GM12891 (cell line): ENCODE measurements around the gene HOXB3.

Experiments used
- DNase-seq: peaks from one replicate; pipeline ENCODE4 v3.0.0; 2011; ENCODE audit warnings: low spot score; ENCODE audit not compliant: insufficient read length
- FAIRE-seq: peaks from 2 replicates; lab custom pipeline; 2011; peaks lifted over from hg19 to GRCh38; lab: Jason Lieb, UNC
- PAX5 ChIP-seq: IDR thresholded peaks from 2 replicates; pipeline ENCODE4 v1.6.1; 2011; ENCODE audit warnings: low read length, moderate library complexity, mild to moderate bottlenecking; ENCODE audit not compliant: insufficient read depth, severe bottlenecking
- POLR2A ChIP-seq: IDR thresholded peaks from 2 replicates; pipeline ENCODE4 v1.6.1; 2011; ENCODE audit warnings: low read depth, low read length, control low read depth
- POLR2AphosphoS5 ChIP-seq: IDR thresholded peaks from 2 replicates; pipeline ENCODE4 v1.6.1; 2011; ENCODE audit warnings: low read depth, low read length, control low read depth
- POU2F2 ChIP-seq: IDR thresholded peaks from 2 replicates; pipeline ENCODE4 v1.6.1; 2011; ENCODE audit warnings: low read depth, mild to moderate bottlenecking, control low read depth, low read length, moderate library complexity
- SPI1 ChIP-seq: IDR thresholded peaks from 2 replicates; pipeline ENCODE4 v1.6.1; 2011; ENCODE audit warnings: low read depth, low read length, control low read depth
- TAF1 ChIP-seq: IDR thresholded peaks from 2 replicates; pipeline ENCODE4 v1.6.1; 2011; ENCODE audit warnings: low read depth, low read length, control low read depth

The HOXB3 gene

GRCh38 chr17:48606892-48607614, 17.0 kb upstream of the HOXB3 start:
- FAIRE-seq (peak; percentile 35), DNase-seq (no peak)
- TF ChIP-seq POU2F2 (no peak), POLR2A (no peak), SPI1 (no peak), POLR2AphosphoS5 (no peak), PAX5 (no peak), TAF1 (no peak)

GRCh38 chr17:48605991-48606891, 16.2 kb upstream of the HOXB3 start:
- TF ChIP-seq POLR2A (no peak), TAF1 (no peak), POLR2AphosphoS5 (no peak), POU2F2 (no peak), SPI1 (no peak), PAX5 (no peak)
- no peak for FAIRE-seq
- DNase-seq: no peak

GRCh38 chr17:48605409-48605919, 15.4 kb upstream of the HOXB3 start:
- no peak for TF ChIP-seq SPI1
- TF ChIP-seq TAF1: no peak
- no peak for TF ChIP-seq POU2F2
- TF ChIP-seq POLR2AphosphoS5: no peak
- no peak for TF ChIP-seq POLR2A
- no peak for TF ChIP-seq PAX5
- FAIRE-seq (no peak), DNase-seq (no peak)

- TF ChIP-seq POLR2A: no peak
- TF ChIP-seq TAF1: no peak
- no peak for TF ChIP-seq POU2F2
- no peak for TF ChIP-seq POLR2AphosphoS5
- TF ChIP-seq SPI1: no peak
- no peak for TF ChIP-seq PAX5
- no peak for DNase-seq
- no peak for FAIRE-seq
Observed at GRCh38 chr17:48604770-48605329, 14.8 kb upstream of the HOXB3 start, which contains the start of gene HOXB6. Gene HOXB6, minus strand, starts transcription at chr17:48604986. Its CDS starts 6,836 bp downstream, at chr17:48598150.

GRCh38 chr17:48603959-48604769, 14.1 kb upstream of the HOXB3 start:
- FAIRE-seq (no peak), DNase-seq (no peak)
- TF ChIP-seq TAF1 (no peak), POLR2AphosphoS5 (no peak), PAX5 (no peak), POU2F2 (no peak), SPI1 (no peak), POLR2A (no peak)

GRCh38 chr17:48601539-48602425, 11.7 kb upstream of the HOXB3 start:
- FAIRE-seq (no peak), DNase-seq (no peak)
- no peak for TF ChIP-seq POLR2A
- no peak for TF ChIP-seq SPI1
- TF ChIP-seq POLR2AphosphoS5: no peak
- no peak for TF ChIP-seq PAX5
- TF ChIP-seq POU2F2: no peak
- no peak for TF ChIP-seq TAF1

- DNase-seq (no peak), FAIRE-seq (no peak)
- no peak for TF ChIP-seq TAF1
- no peak for TF ChIP-seq POU2F2
- no peak for TF ChIP-seq POLR2AphosphoS5
- TF ChIP-seq POLR2A: no peak
- no peak for TF ChIP-seq PAX5
- no peak for TF ChIP-seq SPI1
Observed at GRCh38 chr17:48601207-48601538, 11.1 kb upstream of the HOXB3 start.
